Parathyroid adenoma (tissue), 2 donors: ENCODE results near the gene CFAP298.

ENCODE experiments used
- H2AFZ ChIP-seq: fragments of 300-600 bp; sonication (generic); one replicate; pipeline ENCODE4 v1.7.0; 2017; ENCODE audit warnings: antibody characterized with exemption, mild to moderate bottlenecking
- H3K27ac ChIP-seq: fragments of 300-600 bp; sonication (generic); one replicate; pipeline ENCODE4 v1.7.0; 2017
- H3K27me3 ChIP-seq: fragments of 300-600 bp; sonication (generic); one replicate; pipeline ENCODE4 v1.7.0; 2017; ENCODE audit warnings: low read length; ENCODE audit not compliant: control insufficient read depth, insufficient read depth
- H3K36me3 ChIP-seq: fragments of 300-600 bp; sonication (generic); one replicate; pipeline ENCODE4 v1.7.0; 2017; ENCODE audit warnings: low read length; ENCODE audit not compliant: control insufficient read depth, insufficient read depth
- H3K4me1 ChIP-seq: fragments of 300-600 bp; sonication (generic); one replicate; pipeline ENCODE4 v1.7.0; 2017; ENCODE audit warnings: control low read depth
- H3K4me2 ChIP-seq: fragments of 300-600 bp; sonication (generic); one replicate; pipeline ENCODE4 v1.7.0; 2017; ENCODE audit warnings: low read length
- H3K4me3 ChIP-seq: fragments of 300-600 bp; sonication (generic); one replicate; pipeline ENCODE4 v1.7.0; 2017; ENCODE audit warnings: low read depth, low read length
- H3K79me2 ChIP-seq: fragments of 300-600 bp; sonication (generic); one replicate; pipeline ENCODE4 v1.7.0; 2017; ENCODE audit warnings: control low read depth
- H3K9ac ChIP-seq: fragments of 300-600 bp; sonication (generic); one replicate; pipeline ENCODE4 v1.7.0; 2017; ENCODE audit warnings: mild to moderate bottlenecking
- H3K9me3 ChIP-seq: fragments of 300-600 bp; sonication (generic); one replicate; pipeline ENCODE4 v1.7.0; 2017; ENCODE audit warnings: low read length; ENCODE audit not compliant: control insufficient read depth
- TF ChIP-seq, protein P1 (sequence below): fragments of 300-600 bp; sonication (generic); IDR thresholded peaks from one replicate; pipeline ENCODE4 v1.7.0; 2017; ENCODE audit warnings: antibody characterized with exemption, mild to moderate bottlenecking
- donor health status: primary hyperparathyroidism.

Gene CFAP298

GRCh38 chr21:32590130-32590529 lies 22.0 kb downstream of the CFAP298 start:
- Histone ChIP-seq H3K27me3 (no peaks in the 10 kb centered on the region), H3K36me3 (no peaks in the 10 kb centered on the region)

DNA sequence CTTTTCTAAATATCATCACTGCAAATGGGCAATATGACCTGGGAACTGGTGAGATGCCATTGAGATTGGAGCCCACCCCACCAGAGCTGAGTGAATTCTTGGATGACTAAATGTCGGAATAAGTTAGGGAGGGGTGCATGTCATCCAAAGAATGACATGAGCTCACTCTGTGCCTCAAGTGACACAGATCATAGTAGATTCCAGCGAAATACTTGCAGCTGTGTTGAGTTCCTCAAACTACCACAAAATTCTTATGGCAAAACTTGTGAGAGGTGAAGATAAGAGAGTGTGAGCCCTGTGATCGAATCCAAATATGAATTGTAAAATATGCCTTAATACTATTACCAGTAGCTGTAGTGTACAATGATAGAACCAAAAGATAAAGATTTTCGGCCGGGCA lies 24.5 kb downstream of the CFAP298 start:
- Histone ChIP-seq H3K4me1 (no peaks in the 10 kb centered on the region), H3K9me3 (no peaks in the 10 kb centered on the region)

More at GRCh38 chr21:32590130-32590529, 22.0 kb downstream of the CFAP298 start:
- H3K4me3 ChIP-seq: no peak overlapping the region
- TF ChIP-seq, protein P1, sequence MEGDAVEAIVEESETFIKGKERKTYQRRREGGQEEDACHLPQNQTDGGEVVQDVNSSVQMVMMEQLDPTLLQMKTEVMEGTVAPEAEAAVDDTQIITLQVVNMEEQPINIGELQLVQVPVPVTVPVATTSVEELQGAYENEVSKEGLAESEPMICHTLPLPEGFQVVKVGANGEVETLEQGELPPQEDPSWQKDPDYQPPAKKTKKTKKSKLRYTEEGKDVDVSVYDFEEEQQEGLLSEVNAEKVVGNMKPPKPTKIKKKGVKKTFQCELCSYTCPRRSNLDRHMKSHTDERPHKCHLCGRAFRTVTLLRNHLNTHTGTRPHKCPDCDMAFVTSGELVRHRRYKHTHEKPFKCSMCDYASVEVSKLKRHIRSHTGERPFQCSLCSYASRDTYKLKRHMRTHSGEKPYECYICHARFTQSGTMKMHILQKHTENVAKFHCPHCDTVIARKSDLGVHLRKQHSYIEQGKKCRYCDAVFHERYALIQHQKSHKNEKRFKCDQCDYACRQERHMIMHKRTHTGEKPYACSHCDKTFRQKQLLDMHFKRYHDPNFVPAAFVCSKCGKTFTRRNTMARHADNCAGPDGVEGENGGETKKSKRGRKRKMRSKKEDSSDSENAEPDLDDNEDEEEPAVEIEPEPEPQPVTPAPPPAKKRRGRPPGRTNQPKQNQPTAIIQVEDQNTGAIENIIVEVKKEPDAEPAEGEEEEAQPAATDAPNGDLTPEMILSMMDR: no peak
- H3K4me2 ChIP-seq: no peak overlapping the region
- H3K27ac ChIP-seq: no peak overlapping the region
- H3K4me1 ChIP-seq: no peaks in the 10 kb centered on the region
- H3K9ac ChIP-seq: no peak overlapping the region
- H2AFZ ChIP-seq: no peak overlapping the region
- no peaks in the 10 kb centered on the region for H3K9me3 ChIP-seq
- H3K79me2 ChIP-seq: no peaks in the 10 kb centered on the region

DNA sequence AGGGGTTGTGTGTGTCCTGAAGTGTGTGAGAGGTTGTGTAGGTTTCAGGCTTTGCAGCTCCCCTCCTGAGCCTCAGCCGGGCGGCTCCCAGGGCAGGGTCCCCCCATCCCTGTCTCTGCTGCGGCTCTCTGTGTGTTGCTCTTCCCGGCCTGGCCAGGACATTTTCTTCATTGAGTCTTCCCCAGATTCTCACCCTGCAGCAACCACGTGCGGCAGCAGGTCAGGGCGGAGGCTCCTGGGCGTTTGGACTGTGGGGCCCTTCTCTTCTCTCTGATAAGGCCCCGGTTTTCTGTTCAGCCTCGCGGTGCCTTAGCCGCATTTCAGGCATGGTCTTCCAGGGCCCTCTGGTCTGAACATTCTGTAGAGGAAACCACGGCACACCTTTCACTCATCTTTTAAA lies 25.1 kb downstream of the CFAP298 start:
- TF ChIP-seq, protein P1: no peak
- Histone ChIP-seq H3K4me2 (no peak overlapping the region), H3K9ac (no peak overlapping the region), H3K36me3 (no peaks in the 10 kb centered on the region), H3K4me1 (no peaks in the 10 kb centered on the region), H2AFZ (no peak overlapping the region), H3K79me2 (no peaks in the 10 kb centered on the region), H3K27me3 (no peaks in the 10 kb centered on the region), H3K4me3 (no peak overlapping the region), H3K9me3 (no peaks in the 10 kb centered on the region), H3K27ac (no peak overlapping the region)

More for the DNA sequence above, 24.5 kb downstream of the CFAP298 start:
- H3K27me3 ChIP-seq: no peaks in the 10 kb centered on the region
- H3K27ac ChIP-seq: no peak overlapping the region
- H3K79me2 ChIP-seq: no peaks in the 10 kb centered on the region
- no peak overlapping the region for H3K9ac ChIP-seq
- TF ChIP-seq, protein P1: no peak
- H3K36me3 ChIP-seq: no peaks in the 10 kb centered on the region
- H2AFZ ChIP-seq: no peak overlapping the region
- H3K4me3 ChIP-seq: no peak overlapping the region
- no peak overlapping the region for H3K4me2 ChIP-seq

DNA sequence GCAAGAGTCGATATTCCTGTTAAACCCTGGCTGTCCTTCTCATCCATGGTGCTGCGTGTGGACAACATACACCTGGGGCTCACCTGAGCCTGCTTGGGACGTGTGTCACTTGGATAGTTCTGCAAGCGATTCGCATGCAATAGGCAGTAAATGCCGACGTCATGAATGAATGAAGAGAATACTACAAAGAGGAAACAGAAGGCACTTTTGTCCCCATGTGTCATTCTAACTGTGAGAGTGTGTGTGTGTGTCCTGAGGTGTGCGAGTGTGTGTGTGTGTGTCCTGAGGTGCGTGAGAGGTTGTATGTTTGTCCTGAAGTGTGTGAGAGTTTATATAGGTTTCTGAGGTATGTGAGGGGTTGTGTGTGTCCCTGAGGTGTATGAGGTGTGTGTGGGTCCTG lies 26.2 kb downstream of the CFAP298 start:
- TF ChIP-seq, protein P1: no peak
- H3K4me2 ChIP-seq: no peak overlapping the region

GRCh38 chr21:32585042-32585710 lies 27.0 kb downstream of the CFAP298 start, which contains the start of gene TCP10L:
Gene TCP10L (minus strand): TSS chr21:32585523. CDS start chr21:32584304, 1,219 bp downstream.
- TF ChIP-seq, protein P1: no peak
- Histone ChIP-seq H3K9me3 (no peaks in the 10 kb centered on the region), H3K4me2 (no peak within 1 kb of the TSS), H3K9ac (no peak within 1 kb of the TSS), H3K79me2 (no peaks in the 10 kb centered on the region), H3K36me3 (no peaks in the 10 kb centered on the region), H3K4me1 (no peaks in the 10 kb centered on the region), H3K4me3 (no peak within 1 kb of the TSS), H2AFZ (no peak within 1 kb of the TSS), H3K27ac (no peak within 1 kb of the TSS), H3K27me3 (no peaks in the 10 kb centered on the region)

More for the DNA sequence above, 26.2 kb downstream of the CFAP298 start:
- Histone ChIP-seq H3K9ac (no peak overlapping the region), H3K4me1 (no peaks in the 10 kb centered on the region), H3K36me3 (no peaks in the 10 kb centered on the region), H3K27me3 (no peaks in the 10 kb centered on the region), H3K27ac (no peak overlapping the region), H3K4me3 (no peak overlapping the region), H3K79me2 (no peaks in the 10 kb centered on the region), H3K9me3 (no peaks in the 10 kb centered on the region), H2AFZ (no peak overlapping the region)
